ENCODE measurements around the gene TBKBP1.

Gene TBKBP1

DNA sequence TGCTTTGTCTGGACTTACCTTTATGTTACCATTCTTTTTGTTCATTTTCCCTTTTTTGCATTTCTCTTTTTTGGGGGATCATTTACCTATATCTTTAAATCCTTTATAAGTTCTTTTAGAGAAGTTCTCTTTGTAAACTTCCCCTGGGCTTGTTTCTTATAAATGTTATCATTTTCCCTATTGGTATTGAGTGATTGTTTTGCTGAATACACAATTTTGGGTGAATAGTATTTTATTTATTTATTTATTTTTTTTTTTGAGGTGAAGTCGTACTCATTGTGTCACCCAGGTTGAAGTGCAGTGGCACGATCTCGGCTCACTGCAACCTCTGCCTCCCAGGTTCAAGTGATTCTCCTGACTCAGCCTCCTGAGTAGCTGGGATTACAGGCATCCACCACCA, 57.5 kb downstream of the TBKBP1 start:
- no peaks in the 10 kb centered on the region for H3K4me1 ChIP-seq (ENCODE audit: control insufficient read depth, insufficient read depth, low read length)
- H3K27ac ChIP-seq (ENCODE audit: extremely low read depth, low read depth, low read length): no peak overlapping the region
- TF ChIP-seq ZNF501 (tag by site-specific recombination; IDR thresholded peaks at IDR 0.05) (no peak), ZNF610 (tag by site-specific recombination; IDR thresholded peaks at IDR 0.05; ENCODE audit: borderline replicate concordance) (no peak), MEIS1 (CRISPR knock-in tag; IDR thresholded peaks at IDR 0.05; ENCODE audit: borderline replicate concordance) (no peak), ZNF561 (tag by site-specific recombination; IDR thresholded peaks at IDR 0.05; ENCODE audit: borderline replicate concordance) (no peak), ZNF830 (tag by site-specific recombination; IDR thresholded peaks at IDR 0.05; ENCODE audit: low read depth) (no peak), ZNF585B (tag by site-specific recombination; IDR thresholded peaks at IDR 0.05) (no peak)
- TF ChIP-seq, protein P1, sequence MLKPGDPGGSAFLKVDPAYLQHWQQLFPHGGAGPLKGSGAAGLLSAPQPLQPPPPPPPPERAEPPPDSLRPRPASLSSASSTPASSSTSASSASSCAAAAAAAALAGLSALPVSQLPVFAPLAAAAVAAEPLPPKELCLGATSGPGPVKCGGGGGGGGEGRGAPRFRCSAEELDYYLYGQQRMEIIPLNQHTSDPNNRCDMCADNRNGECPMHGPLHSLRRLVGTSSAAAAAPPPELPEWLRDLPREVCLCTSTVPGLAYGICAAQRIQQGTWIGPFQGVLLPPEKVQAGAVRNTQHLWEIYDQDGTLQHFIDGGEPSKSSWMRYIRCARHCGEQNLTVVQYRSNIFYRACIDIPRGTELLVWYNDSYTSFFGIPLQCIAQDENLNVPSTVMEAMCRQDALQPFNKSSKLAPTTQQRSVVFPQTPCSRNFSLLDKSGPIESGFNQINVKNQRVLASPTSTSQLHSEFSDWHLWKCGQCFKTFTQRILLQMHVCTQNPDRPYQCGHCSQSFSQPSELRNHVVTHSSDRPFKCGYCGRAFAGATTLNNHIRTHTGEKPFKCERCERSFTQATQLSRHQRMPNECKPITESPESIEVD (tag by site-specific recombination; IDR thresholded peaks at IDR 0.05): no peak
- no peak overlapping the region for H3K4me3 ChIP-seq (ENCODE audit: low read depth, low read length)
- POLR2A ChIA-PET: no interaction called here
- CTCF ChIA-PET: interaction anchor here (0.5 to 0.6 kb wide), 2 partner anchors 9 to 89 kb away, joined by 3 to 5 read pairs; no protein-coding TSS in a partner anchor
- H3K36me3 ChIP-seq (ENCODE audit: control insufficient read depth in 2 of 2, insufficient read depth in 1 of 2, low read length in 2 of 2): no peaks in the 10 kb centered on the region
- H3K9me3 ChIP-seq (ENCODE audit: control insufficient read depth, insufficient read depth, low read depth, low read length): no peaks in the 10 kb centered on the region

DNA sequence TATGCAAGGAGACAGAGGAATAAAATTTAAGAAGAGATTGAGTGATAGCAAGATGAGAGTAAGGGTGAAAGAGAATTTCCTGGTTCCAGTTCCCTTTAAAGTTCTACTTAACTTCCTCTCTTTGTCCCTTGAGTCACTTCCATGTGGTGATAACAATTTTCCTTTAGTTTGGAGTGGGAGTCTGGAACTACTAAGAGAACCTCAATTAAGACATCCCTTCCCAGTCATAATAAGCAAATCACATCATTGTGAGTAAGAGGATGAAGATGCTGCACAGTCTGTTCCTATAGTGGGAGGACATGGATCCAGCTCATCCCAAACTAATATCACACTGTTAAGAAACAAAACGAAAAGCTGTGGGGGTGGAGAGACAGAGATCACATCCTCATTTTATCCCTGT, 63.4 kb downstream of the TBKBP1 start:
- TF ChIP-seq ZNF248 (tag by site-specific recombination; IDR thresholded peaks at IDR 0.05) (no peak), ZNF366 (tag by site-specific recombination; conservative IDR thresholded peaks at IDR 0.05) (no peak), GLI4 (tag by site-specific recombination; IDR thresholded peaks at IDR 0.05) (no peak)
- Histone ChIP-seq H3K4me1 (ENCODE audit: control insufficient read depth, insufficient read depth, low read length) (no peaks in the 10 kb centered on the region), H3K4me3 (ENCODE audit: low read depth, low read length) (no peak overlapping the region), H3K27ac (ENCODE audit: extremely low read depth, low read depth, low read length) (no peak overlapping the region), H3K36me3 (ENCODE audit: control insufficient read depth in 2 of 2, insufficient read depth in 1 of 2, low read length in 2 of 2) (no peaks in the 10 kb centered on the region), H3K9me3 (ENCODE audit: control insufficient read depth, insufficient read depth, low read depth, low read length) (no peaks in the 10 kb centered on the region)
- POLR2A ChIA-PET: no interaction called here
- CTCF ChIA-PET: interaction anchor here (1.0 to 1.2 kb wide), 2 partner anchors 14 to 15 kb away, joined by 3 to 4 read pairs; no protein-coding TSS in a partner anchor

DNA sequence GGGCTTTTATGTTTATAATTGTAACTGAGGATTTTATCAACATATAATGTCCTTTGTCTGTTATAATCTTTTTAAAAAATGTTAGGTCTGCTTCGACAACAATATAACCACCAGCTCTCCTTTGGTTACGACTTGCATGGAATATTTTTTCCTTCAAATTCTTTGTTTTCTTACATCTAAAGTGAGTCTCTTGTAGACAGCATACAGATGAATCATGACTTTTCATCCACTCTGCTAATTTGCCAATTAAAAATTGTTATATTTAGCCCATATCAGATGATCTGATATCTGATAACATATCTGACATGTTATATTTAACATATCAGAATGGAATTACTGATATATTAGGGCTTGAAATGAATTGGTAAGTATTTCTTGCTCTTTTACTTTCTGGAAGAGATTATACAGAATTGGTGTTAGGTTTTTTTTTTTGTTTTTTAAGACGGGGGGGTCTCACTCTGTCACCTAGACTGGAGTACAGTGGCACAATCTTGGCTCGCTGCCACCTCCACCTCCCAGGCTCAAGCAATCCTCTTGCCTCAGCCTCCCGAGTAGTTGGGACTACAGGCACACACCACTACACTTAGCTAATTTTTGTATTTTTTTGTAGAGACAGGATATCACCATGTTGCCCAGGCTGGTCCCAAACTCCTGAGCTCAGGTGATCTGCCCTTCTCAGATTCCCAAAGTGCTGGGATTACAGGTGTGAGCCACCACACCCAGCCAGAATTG, 66.6 kb downstream of the TBKBP1 start:
- no peak overlapping the region for H3K27ac ChIP-seq (ENCODE audit: extremely low read depth, low read depth, low read length)
- no peaks in the 10 kb centered on the region; the same call in 1 of the 2 replicates for H3K9me3 ChIP-seq (ENCODE audit: control insufficient read depth, insufficient read depth, low read depth, low read length)
- TF ChIP-seq ZNF529 (tag by site-specific recombination; IDR thresholded peaks at IDR 0.05; ENCODE audit: insufficient replicate concordance) (peak; percentile 89), SCRT2 (tag by site-specific recombination; IDR thresholded peaks at IDR 0.05) (no peak), SETDB1 (IDR thresholded peaks at IDR 0.05; ENCODE audit: insufficient read length, low read length) (peak; percentile 99), TRIM28 (IDR thresholded peaks at IDR 0.05; ENCODE audit: borderline replicate concordance, low read length) (peak; percentile 94), ZNF140 (tag by site-specific recombination; IDR thresholded peaks at IDR 0.05) (no peak)
- TF ChIP-seq, protein P2, sequence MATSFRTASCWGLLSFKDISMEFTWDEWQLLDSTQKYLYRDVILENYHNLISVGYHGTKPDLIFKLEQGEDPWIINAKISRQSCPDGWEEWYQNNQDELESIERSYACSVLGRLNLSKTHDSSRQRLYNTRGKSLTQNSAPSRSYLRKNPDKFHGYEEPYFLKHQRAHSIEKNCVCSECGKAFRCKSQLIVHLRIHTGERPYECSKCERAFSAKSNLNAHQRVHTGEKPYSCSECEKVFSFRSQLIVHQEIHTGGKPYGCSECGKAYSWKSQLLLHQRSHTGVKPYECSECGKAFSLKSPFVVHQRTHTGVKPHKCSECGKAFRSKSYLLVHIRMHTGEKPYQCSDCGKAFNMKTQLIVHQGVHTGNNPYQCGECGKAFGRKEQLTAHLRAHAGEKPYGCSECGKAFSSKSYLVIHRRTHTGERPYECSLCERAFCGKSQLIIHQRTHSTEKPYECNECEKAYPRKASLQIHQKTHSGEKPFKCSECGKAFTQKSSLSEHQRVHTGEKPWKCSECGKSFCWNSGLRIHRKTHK (tag by site-specific recombination; IDR thresholded peaks at IDR 0.05): no peak
- TF ChIP-seq, protein P3, sequence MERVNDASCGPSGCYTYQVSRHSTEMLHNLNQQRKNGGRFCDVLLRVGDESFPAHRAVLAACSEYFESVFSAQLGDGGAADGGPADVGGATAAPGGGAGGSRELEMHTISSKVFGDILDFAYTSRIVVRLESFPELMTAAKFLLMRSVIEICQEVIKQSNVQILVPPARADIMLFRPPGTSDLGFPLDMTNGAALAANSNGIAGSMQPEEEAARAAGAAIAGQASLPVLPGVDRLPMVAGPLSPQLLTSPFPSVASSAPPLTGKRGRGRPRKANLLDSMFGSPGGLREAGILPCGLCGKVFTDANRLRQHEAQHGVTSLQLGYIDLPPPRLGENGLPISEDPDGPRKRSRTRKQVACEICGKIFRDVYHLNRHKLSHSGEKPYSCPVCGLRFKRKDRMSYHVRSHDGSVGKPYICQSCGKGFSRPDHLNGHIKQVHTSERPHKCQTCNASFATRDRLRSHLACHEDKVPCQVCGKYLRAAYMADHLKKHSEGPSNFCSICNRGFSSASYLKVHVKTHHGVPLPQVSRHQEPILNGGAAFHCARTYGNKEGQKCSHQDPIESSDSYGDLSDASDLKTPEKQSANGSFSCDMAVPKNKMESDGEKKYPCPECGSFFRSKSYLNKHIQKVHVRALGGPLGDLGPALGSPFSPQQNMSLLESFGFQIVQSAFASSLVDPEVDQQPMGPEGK (tag by site-specific recombination; IDR thresholded peaks at IDR 0.05): no peak
- H3K36me3 ChIP-seq (ENCODE audit: control insufficient read depth in 2 of 2, insufficient read depth in 1 of 2, low read length in 2 of 2): no peaks in the 10 kb centered on the region; a peak in 1 of 3 replicates
- POLR2A ChIA-PET: no interaction called here
- H3K4me3 ChIP-seq (ENCODE audit: low read depth, low read length): no peak overlapping the region
- CTCF ChIA-PET: interaction anchor here (0.6 to 1.3 kb wide), 3 partner anchors 8 to 63 kb away, joined by 3 to 4 read pairs (median 3); no protein-coding TSS in a partner anchor
- no peaks in the 10 kb centered on the region for H3K4me1 ChIP-seq (ENCODE audit: control insufficient read depth, insufficient read depth, low read length)
